OCI-LY7 (cell line): ENCODE results near the gene VTI1A. TPM values are rescaled to one million over a fixed set of nuclear protein-coding genes. Genes with fewer than 3 reads are reported as not detected.

Source experiments
- BruUV-seq: library from RNA; stranded (reverse); fragments of 400-500 nt; replicated peaks from 2 replicates; lab custom pipeline; 2021; lab: Mats Ljungman, UMichigan
- CTCF ChIA-PET: fragments of 300-600 bp; sonication (Branson Sonifier 250); formaldehyde crosslinking; loops from one replicate; lab custom pipeline; 2022; ENCODE audit warnings: antibody characterized with exemption; ENCODE audit not compliant: unreplicated experiment; lab: Charles Lee
- POLR2A ChIA-PET: fragments of 300-600 bp; sonication (Branson Sonifier 250); formaldehyde crosslinking; loops from one replicate; lab custom pipeline; 2022; ENCODE audit warnings: antibody characterized with exemption; lab: Charles Lee
- DNase-seq: peaks from one replicate; pipeline ENCODE4 v3.0.0-alpha.2; 2015; ENCODE audit warnings: low spot score
- H2AFZ ChIP-seq: fragments of 200-600 bp; sonication (generic), shearing (Covaris generic); 2 replicates; pipeline ENCODE4 v1.6.1; 2014; ENCODE audit warnings: mild to moderate bottlenecking, antibody characterized with exemption, low read length, moderate library complexity
- H3K27ac ChIP-seq: fragments of 200-600 bp; sonication (generic); 2 replicates; pipeline ENCODE4 v1.5.1; 2014; ENCODE audit warnings: mixed run types, low read depth, mild to moderate bottlenecking, moderate library complexity, low read length, inconsistent platforms; ENCODE audit not compliant: poor library complexity, severe bottlenecking
- H3K36me3 ChIP-seq: fragments of 200-600 bp; sonication (generic); 2 replicates; pipeline ENCODE4 v1.6.1; 2014; ENCODE audit warnings: mild to moderate bottlenecking, antibody characterized with exemption, low read length, moderate library complexity, mixed read lengths; ENCODE audit not compliant: insufficient read depth
- H3K4me1 ChIP-seq: fragments of 200-600 bp; sonication (generic); 2 replicates; pipeline ENCODE4 v1.5.1; 2014; ENCODE audit warnings: mild to moderate bottlenecking, low read length; ENCODE audit not compliant: insufficient read depth, poor library complexity, severe bottlenecking
- H3K4me2 ChIP-seq: fragments of 200-600 bp; sonication (generic); 2 replicates; pipeline ENCODE4 v1.6.1; 2014; ENCODE audit warnings: mild to moderate bottlenecking, low read length
- H3K4me3 ChIP-seq: fragments of 200-600 bp; sonication (generic); 2 replicates; pipeline ENCODE4 v1.5.1; 2014; ENCODE audit warnings: mild to moderate bottlenecking, low read depth, low read length; ENCODE audit not compliant: poor library complexity, severe bottlenecking
- H3K79me2 ChIP-seq: fragments of 200-600 bp; sonication (generic); 2 replicates; pipeline ENCODE4 v1.6.1; 2016; ENCODE audit warnings: low read depth, mild to moderate bottlenecking, low read length, moderate library complexity, mixed read lengths; ENCODE audit not compliant: insufficient read depth
- H3K9me2 ChIP-seq: fragments of 200-600 bp; sonication (generic); 2 replicates; pipeline ENCODE4 v1.6.1; 2016; ENCODE audit warnings: mild to moderate bottlenecking, low read length, mixed read lengths; ENCODE audit not compliant: insufficient read depth
- H3K9me3 ChIP-seq: fragments of 200-600 bp; sonication (generic); 2 replicates; pipeline ENCODE4 v1.6.1; 2014; ENCODE audit warnings: mild to moderate bottlenecking, mixed run types, low read length, mixed read lengths
- H4K20me1 ChIP-seq: fragments of 200-600 bp; sonication (generic); 2 replicates; pipeline ENCODE4 v1.6.1; 2014; ENCODE audit warnings: mild to moderate bottlenecking, antibody characterized with exemption, low read length, moderate library complexity, mixed read lengths; ENCODE audit not compliant: insufficient read depth
- CTCF ChIP-seq: fragments of 200-600 bp; sonication (generic); conservative IDR thresholded peaks from 2 replicates; pipeline ENCODE4 v1.5.1; 2014; ENCODE audit warnings: mild to moderate bottlenecking, antibody characterized with exemption, low read length, moderate library complexity, mixed read lengths
- EZH2phosphoT487 ChIP-seq: fragments of 200-600 bp; sonication (generic); IDR thresholded peaks from 2 replicates; pipeline ENCODE4 v1.6.1; 2018; ENCODE audit warnings: low read depth, borderline replicate concordance, mild to moderate bottlenecking, mixed run types, antibody characterized with exemption, low read length, moderate library complexity, mixed read lengths
- intact Hi-C: fragments of 100-400 bp; cut with micrococcal nuclease; formaldehyde crosslinking; loops from one replicate; pipeline ENCODE4 v1.10.0; 2022; ENCODE audit not compliant: unreplicated experiment
- total RNA-seq, 2 experiments: library from RNA; depleted of rRNA in 1 of 2; stranded (reverse); fragments of >200 nt in 1 of 2; shearing (Covaris generic) in 1 of 2; gene quantifications; 2 replicates each; pipeline ENCODE4 v1.2.3, GENCODE V29; 2014 to 2022

The VTI1A gene
- total RNA-seq, 2 experiments from 2014 or later = 39.4 to 45.2 TPM

- intact Hi-C loops = no loop called here
Measured at GRCh38 chr10:112763916-112764520, 317.0 kb downstream of the VTI1A start.

GRCh38 chr10:112765717-112766235 is 318.8 kb downstream of the VTI1A start:
- Histone ChIP-seq H3K9me3 (no peaks in the 10 kb centered on the region), H3K4me1 (no peaks in the 10 kb centered on the region), H4K20me1 (no peaks in the 10 kb centered on the region), H3K9me2 (no peaks in the 10 kb centered on the region), H3K4me2 (no peak overlapping the region), H3K36me3 (no peaks in the 10 kb centered on the region), H2AFZ (no peak overlapping the region), H3K79me2 (no peaks in the 10 kb centered on the region), H3K27ac (no peak overlapping the region), H3K4me3 (no peak overlapping the region)
- BruUV-seq = no TSS peak
- TF ChIP-seq CTCF = no peak
- TF ChIP-seq EZH2phosphoT487 = no peak
- CTCF ChIA-PET = no interaction called here
- intact Hi-C loops = no loop called here
- POLR2A ChIA-PET = interaction anchor here (0.6 kb wide), 1 partner anchor 21 kb away, joined by 3 read pairs; no protein-coding TSS in a partner anchor
- DNase-seq = no peak

More at GRCh38 chr10:112763916-112764520, 317.0 kb downstream of the VTI1A start:
- Histone ChIP-seq H2AFZ (no peak overlapping the region), H3K36me3 (no peaks in the 10 kb centered on the region), H4K20me1 (no peaks in the 10 kb centered on the region), H3K9me2 (no peaks in the 10 kb centered on the region), H3K4me3 (no peak overlapping the region), H3K4me1 (no peaks in the 10 kb centered on the region), H3K79me2 (no peaks in the 10 kb centered on the region), H3K4me2 (no peak overlapping the region), H3K27ac (no peak overlapping the region), H3K9me3 (no peaks in the 10 kb centered on the region)
- no peak for DNase-seq
- no TSS peak for BruUV-seq
- POLR2A ChIA-PET = no interaction called here
- TF ChIP-seq EZH2phosphoT487 = no peak
- no peak for TF ChIP-seq CTCF
- CTCF ChIA-PET = no interaction called here

GRCh38 chr10:112766636-112767035 is 319.6 kb downstream of the VTI1A start:
- Histone ChIP-seq H3K36me3 (no peaks in the 10 kb centered on the region), H3K4me2 (no peak overlapping the region), H3K4me1 (no peaks in the 10 kb centered on the region), H3K9me2 (no peaks in the 10 kb centered on the region), H3K4me3 (no peak overlapping the region), H3K27ac (no peak overlapping the region), H4K20me1 (no peaks in the 10 kb centered on the region), H3K9me3 (no peaks in the 10 kb centered on the region), H2AFZ (no peak overlapping the region), H3K79me2 (no peaks in the 10 kb centered on the region)
- TF ChIP-seq CTCF = no peak
- no peak for TF ChIP-seq EZH2phosphoT487
- POLR2A ChIA-PET = interaction anchor here (1.0 kb wide), 1 partner anchor 14 kb away, joined by 4 read pairs; no protein-coding TSS in a partner anchor
- intact Hi-C loops = no loop called here
- BruUV-seq = no TSS peak
- CTCF ChIA-PET = no interaction called here
- DNase-seq = no peak
